TTC549 (cell line): ENCODE data around the gene ETFRF1.

Source experiments
- FAIRE-seq: peaks from 2 replicates; lab custom pipeline; 2012; peaks lifted over from hg19 to GRCh38; lab: Jason Lieb, UNC

The ETFRF1 gene, protein sequence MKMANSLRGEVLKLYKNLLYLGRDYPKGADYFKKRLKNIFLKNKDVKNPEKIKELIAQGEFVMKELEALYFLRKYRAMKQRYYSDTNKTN

DNA sequence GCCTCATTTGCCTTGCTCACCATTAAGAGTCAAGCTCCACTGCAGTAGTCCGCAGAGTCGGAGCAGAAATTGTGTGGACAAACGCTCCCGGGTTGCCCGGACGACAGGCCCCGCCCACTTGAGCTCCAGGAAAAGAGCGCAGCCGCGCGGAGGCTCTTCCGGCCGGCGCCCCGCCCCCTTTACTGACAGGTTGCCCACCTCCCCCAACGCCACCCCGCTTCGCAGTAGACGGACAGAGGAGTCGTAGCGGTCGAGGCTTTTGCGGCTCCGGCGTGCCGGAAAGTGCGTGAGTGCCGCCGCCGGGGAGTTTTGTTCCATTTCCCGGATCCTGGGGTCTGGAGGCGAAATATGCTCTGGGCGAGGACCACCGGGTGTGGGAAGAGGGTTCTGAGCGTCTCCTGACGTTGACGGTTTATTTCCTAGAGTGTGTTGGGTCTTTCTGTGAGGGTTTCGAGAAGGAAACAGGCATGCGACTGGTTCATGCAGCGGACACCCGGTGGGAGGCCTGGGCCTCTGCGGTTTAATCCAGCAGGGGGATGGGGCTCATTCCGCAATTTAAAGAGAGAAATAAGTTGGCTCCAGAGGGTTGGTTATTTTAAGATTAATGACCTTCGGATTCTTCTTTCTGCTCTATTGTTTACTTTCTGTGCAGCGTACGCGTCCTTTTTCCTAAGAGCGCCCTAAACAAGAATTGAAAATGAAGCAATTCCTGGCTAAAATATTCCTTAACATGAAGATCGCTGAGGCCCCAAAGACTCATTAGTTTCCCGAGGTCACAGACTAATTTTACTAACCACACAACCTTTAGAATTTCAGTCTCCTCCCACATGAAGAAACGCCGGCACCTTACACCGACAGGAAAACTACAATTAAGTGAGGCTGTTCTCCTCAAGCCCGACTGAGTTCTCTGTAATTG is at the start of gene ETFRF1, which contains the start of gene DNAI7:
Gene ETFRF1 (plus strand): TSS at position 182 of the 916 bp plus-strand sequence. CDS start 8,720 bp downstream, outside the sequence.
Gene DNAI7 (minus strand): TSS at position 105 of the 916 bp plus-strand sequence. CDS start 82 bp downstream, at position 23.
- peak; percentile 61 for FAIRE-seq

DNA sequence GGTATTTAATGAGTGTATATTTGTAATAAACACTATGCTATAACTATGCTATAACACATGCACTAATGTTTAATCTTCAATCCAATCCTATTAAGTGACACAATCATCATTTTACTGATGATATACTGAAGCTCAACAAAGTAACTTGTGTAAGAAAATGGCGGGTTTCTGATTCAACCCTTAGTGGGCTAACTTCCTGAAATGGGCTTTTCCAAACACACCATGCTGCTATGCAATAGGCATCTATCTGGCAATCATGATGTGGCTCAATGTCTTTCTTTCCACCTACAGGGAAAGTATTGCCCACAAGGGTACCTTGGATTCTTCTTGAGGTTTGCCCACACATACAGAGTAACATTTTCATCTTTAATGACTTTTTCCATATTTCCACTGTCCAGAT is 48.4 kb upstream of the ETFRF1 start:
- no peak for FAIRE-seq

DNA sequence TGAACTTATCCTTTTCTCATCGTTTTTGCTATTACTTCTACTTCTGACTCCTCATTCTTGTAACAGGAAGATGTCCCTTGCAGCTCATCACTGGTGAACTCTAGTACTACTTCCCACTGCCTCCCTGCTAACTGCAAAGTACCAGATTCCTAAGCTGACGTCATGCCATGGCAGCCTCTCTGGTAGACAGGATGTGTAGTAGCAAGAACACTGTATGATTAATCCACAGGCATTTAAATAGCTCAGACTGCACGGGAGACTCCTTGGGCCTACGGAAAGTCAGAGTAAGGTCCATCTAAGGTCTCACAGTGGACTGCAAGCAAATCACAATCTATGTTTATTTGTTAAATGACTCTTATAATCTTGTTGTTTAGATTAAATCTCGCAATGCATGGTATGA is 43.6 kb upstream of the ETFRF1 start:
- peak; percentile 53 for FAIRE-seq

GRCh38 chr12:25152055-25152454 is 43.0 kb upstream of the ETFRF1 start:
- FAIRE-seq = no peak

- FAIRE-seq = peak; percentile 87
Measured at GRCh38 chr12:25155022-25155576, 39.9 kb upstream of the ETFRF1 start.

DNA sequence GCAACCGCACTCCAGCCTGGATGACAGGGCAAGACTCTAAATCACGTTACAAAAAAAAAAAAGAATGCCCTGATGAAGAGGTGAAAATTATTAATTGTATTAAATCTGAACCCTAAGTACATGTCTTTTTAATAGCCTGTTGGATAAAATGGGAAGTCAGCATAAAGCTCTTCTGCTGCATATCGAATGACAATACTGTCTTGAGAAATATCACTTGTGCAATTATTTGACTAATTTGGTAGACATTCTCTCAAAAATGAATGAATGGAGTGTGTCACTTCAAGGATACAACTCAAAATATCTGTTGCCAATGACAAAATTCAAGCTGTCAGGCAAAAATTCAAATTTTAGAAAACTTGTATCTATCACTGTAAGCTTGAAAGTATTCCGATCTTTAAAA is 39.0 kb upstream of the ETFRF1 start:
- no peak for FAIRE-seq

GRCh38 chr12:25162866-25163265 is 32.2 kb upstream of the ETFRF1 start:
- no peak for FAIRE-seq

DNA sequence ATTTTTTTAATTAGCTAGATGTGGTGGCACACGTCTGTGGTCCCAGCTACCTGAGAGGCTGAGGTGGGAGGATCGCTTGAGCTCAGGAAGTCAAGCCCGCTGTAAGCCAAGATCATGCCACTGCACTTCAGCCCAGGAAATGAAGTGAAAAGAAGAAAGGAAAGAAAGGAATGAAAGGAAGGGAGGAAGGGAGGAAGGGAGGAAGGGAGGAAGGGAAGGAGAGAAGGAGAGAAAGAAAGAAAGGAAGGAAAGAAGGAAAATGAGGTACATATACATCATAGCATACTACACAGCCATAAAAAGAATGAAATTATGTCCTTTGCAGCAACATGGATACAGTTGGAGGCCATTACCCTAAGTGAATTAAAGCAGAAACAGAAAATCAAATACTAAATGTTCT is 12.3 kb upstream of the ETFRF1 start:
- no peak for FAIRE-seq

GRCh38 chr12:25184132-25184531 is 10.9 kb upstream of the ETFRF1 start:
- FAIRE-seq = no peak

DNA sequence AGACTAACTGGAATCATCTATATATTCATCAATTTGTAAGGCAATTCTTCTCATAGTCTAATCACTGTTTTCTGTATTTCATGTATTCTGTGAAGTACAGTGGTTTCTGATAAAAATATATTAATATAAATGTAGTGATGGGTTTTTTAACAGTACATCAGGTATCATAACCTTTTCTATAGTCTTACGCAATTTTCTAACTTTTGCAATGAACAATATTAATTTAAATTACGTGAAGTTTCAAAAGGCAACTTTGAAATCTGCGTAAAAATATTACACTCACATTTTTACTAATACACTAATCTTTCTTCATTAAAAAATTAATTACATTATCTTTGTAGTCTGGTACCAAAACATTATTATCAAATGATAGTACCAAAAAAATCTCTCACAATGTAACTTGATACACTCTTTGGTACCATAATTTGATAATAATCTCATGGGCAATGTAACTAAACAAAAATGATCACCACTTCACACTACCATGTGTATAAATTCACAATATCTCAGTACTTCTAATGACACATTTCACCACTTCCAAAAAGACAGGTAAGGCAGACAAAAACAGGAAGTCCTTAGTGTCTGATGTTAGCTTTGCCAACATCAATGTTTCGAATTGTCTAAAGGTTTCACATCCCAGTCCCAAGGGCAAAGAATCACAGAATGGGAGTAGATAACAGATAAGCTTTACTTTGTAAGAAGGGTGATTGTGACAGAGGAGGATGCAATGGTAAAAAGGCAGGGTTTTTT is 8.8 kb upstream of the ETFRF1 start:
- no peak for FAIRE-seq

GRCh38 chr12:25186788-25187402 is 8.1 kb upstream of the ETFRF1 start:
- no peak for FAIRE-seq

DNA sequence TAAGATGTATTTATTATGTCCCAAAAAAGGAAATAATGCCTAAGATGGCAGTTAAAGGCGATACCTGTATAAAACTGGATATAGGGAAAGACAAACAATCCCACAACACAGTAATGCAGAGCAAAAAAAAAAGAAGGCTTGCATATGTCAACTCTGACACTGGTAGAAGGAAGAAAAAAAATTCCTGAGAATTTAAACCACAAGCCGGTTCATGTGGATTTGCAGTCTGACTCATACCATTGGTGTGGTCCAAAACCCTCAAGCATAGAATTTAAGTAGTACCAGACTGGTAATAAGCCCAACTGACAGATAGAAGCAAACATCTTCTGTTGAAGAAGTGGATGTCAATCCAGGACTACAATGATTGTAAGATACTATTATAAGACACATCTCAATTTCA is 7.3 kb upstream of the ETFRF1 start:
- FAIRE-seq = peak; percentile 74

- no peak for FAIRE-seq
Measured at GRCh38 chr12:25189656-25190055, 5.4 kb upstream of the ETFRF1 start.

GRCh38 chr12:25190793-25191192 is 4.2 kb upstream of the ETFRF1 start:
- no peak for FAIRE-seq

DNA sequence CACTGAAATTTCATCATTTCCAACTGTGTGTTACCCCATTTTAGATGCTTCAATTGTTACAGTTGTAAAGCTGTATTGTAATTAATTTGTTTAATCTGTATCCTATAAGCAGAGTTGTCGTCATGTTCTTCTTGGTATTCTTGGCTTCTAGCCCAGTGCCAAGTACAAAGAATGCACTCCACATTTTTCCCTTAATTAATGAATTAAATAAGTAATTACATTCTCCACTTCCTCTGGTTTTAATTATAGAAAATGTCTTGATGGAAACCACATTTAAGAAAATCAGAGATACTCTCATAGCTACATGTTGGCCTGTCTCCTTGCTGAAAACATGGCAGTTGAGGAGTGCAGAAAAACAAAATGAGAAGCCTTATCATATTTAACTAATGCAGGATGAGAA is 823 bp upstream of the ETFRF1 start:
- FAIRE-seq = no peak

GRCh38 chr12:25194722-25195055 is 348 bp upstream of the ETFRF1 start:
- no peak for FAIRE-seq

GRCh38 chr12:25197608-25198007 is 2.6 kb downstream of the ETFRF1 start:
- no peak for FAIRE-seq

DNA sequence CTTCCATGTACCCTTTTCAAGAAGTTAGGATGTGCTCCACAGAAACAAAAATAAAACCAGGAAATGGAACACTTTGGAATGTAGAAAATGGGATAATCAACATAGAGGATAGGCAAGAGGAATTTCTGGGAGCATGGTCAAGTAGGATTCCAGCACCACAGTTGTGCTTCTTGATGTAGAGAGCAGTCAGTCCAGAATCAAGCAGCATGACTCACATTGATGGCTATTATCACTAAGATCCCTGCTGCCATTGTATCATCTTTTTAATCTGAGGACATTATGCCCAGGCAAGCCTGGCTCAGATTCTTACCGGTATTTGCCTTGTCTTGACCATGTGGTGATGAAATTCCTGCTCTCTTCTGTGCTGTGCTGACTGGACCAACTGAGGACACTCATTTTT is 5.7 kb downstream of the ETFRF1 start:
- FAIRE-seq = no peak

- no peak for FAIRE-seq
Measured at GRCh38 chr12:25202137-25202536, 7.1 kb downstream of the ETFRF1 start.

GRCh38 chr12:25207411-25207810 is 12.4 kb downstream of the ETFRF1 start:
- FAIRE-seq = no peak

DNA sequence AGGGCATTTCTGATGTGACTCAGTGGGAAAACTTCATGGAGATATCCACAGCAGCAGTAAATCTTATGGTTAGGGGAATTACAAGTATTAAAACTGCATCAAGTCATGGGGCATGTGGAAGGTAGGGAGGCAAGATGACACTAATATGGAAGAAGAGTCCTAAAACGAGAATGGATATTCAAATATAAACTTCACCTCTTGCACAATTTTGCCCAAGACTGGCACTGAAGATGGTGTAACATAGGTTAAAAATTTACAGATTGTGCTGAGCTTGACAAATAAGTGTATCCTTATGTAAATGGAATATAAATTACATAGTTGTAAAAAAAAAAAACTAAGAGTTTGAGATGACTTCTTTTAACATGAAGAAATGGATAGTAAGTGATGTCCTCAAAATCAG is 12.8 kb downstream of the ETFRF1 start:
- no peak for FAIRE-seq

DNA sequence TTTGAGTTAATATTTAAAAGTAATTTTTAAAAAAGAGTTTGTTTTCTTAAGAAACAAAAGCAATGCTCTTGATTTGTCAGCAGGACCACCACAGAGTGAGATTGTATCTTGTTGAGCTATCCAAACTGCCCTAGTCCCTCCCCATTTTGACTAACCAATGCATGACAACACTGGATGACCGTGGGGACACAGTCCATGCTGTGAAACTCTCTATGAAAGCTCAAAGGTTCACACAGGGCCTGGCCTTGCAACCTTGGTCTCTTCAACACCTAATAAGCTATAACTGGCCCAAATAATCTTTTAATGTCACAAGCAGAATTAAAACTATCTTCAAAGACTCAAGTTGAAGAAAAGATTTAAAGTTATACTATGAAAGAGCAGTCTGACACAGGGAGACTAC is 13.5 kb downstream of the ETFRF1 start:
- no peak for FAIRE-seq
